GM12873 (cell line): ENCODE results near the gene MRNIP.

ENCODE experiments used
- TF ChIP-seq, protein P1 (sequence below): IDR thresholded peaks from 2 replicates; pipeline ENCODE4 v1.5.1; 2012; ENCODE audit warnings: low read depth, mild to moderate bottlenecking, moderate library complexity, low read length, control low read depth; ENCODE audit not compliant: insufficient read depth; ENCODE audit errors: missing control alignments

The MRNIP gene

GRCh38 chr5:179863449-179864085, 5.0 kb upstream of the MRNIP start:
- TF ChIP-seq, protein P1, sequence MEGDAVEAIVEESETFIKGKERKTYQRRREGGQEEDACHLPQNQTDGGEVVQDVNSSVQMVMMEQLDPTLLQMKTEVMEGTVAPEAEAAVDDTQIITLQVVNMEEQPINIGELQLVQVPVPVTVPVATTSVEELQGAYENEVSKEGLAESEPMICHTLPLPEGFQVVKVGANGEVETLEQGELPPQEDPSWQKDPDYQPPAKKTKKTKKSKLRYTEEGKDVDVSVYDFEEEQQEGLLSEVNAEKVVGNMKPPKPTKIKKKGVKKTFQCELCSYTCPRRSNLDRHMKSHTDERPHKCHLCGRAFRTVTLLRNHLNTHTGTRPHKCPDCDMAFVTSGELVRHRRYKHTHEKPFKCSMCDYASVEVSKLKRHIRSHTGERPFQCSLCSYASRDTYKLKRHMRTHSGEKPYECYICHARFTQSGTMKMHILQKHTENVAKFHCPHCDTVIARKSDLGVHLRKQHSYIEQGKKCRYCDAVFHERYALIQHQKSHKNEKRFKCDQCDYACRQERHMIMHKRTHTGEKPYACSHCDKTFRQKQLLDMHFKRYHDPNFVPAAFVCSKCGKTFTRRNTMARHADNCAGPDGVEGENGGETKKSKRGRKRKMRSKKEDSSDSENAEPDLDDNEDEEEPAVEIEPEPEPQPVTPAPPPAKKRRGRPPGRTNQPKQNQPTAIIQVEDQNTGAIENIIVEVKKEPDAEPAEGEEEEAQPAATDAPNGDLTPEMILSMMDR, result no peak

- TF ChIP-seq, protein P1, result no peak
These were observed 4.3 kb upstream of the MRNIP start for GRCh38 chr5:179862891-179863290.

DNA sequence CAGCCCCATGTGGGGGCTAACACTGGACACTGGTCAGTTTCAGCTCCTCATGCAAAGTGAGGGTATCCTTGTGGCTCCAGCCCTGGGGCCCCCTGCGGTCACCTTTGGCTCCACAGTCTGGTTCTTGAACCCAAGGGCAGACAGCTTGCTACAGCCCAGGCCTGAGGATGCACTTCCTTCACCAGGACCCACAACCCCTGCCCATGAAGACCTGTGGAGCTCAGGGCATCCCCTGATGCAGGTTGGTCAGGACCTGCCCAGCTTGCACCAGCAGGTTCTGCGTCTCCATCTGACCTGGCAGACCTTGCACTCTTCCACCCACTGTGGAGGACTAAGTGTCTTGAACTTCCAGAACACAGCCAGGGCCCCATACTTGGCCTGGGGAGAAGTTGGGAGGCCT, 3.7 kb upstream of the MRNIP start:
- TF ChIP-seq, protein P1, result no peak

DNA sequence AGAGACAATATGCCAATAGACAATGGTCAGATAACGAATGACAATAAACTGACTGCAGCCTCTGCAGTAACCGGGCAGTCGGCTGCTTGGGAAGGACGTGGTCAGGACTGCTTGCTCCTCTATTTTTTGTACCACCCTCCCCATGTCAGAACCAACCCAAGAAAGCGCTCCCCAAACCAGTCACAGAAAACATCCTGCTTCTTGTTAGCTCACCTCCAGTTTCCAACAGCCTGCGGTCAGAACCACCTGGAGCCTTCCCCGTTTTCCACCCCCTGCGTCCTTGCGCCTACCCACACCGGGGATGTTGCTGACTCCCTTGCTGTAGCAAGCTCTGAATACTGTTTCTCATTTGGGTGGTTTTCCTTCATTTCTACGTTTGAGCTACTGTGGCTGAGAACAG, 1.7 kb upstream of the MRNIP start:
- TF ChIP-seq, protein P1, result no peak

GRCh38 chr5:179858241-179858585, 404 bp downstream of the MRNIP start:
- TF ChIP-seq, protein P1, result no peak

DNA sequence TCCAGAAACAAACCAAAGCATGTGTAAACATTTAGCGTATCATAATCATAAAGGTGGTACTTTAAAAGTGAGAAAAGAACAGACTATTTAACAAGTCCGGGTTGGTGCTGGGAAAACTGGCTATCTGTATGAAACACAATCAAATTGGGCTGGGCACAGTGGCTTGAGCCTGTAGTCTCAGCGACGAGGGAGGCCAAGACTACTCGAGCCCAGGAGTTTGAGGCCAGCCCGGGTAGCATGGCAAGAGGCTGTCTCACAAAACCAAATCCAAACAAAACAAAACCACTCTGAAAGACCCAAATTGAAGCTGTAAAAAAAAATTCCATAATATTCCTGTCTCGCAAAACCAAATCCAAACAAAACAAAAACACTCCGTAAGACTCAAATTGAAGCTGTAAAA, 4.3 kb downstream of the MRNIP start:
- TF ChIP-seq, protein P1, result no peak

- TF ChIP-seq, protein P1, result no peak
These were observed 5.5 kb downstream of the MRNIP start for GRCh38 chr5:179852993-179853547.
